Uterus (tissue), 4 donors: ENCODE data around the gene NPFF. TPM values are rescaled to one million over a fixed set of nuclear protein-coding genes. Genes with fewer than 3 reads are reported as not detected.
"Not testable (repeated sequence)": the region's sequence is repeated elsewhere in the genome, so short reads cannot be mapped to it uniquely, and the experiment has no call there.

Source experiments
- DNase-seq, 2 donors: peaks; one replicate each; pipeline ENCODE4 v3.0.0-alpha.2; 2019 to 2020
- H3K27ac ChIP-seq, 2 donors: fragments of 200-600 bp; sonication (generic); 1 replicate in 1 of 2; 2 replicates in 1 of 2; pipeline ENCODE4 v1.5.1; 2016 to 2018
- H3K27me3 ChIP-seq, 2 donors: fragments of 200-600 bp; sonication (generic); one replicate each; pipeline ENCODE4 v1.5.1; 2018 to 2019; ENCODE audit warnings: control low read depth in 1 of 2
- H3K36me3 ChIP-seq, 2 donors: fragments of 200-600 bp; sonication (generic); one replicate each; pipeline ENCODE4 v1.5.1; 2019; ENCODE audit warnings: control low read depth in 1 of 2
- H3K4me1 ChIP-seq, 2 donors: fragments of 200-600 bp; sonication (generic); one replicate each; pipeline ENCODE4 v1.5.1; 2018 to 2019; ENCODE audit warnings: control low read depth in 1 of 2
- H3K4me3 ChIP-seq, 2 donors: fragments of 200-600 bp; sonication (generic); 1 replicate in 1 of 2; 2 replicates in 1 of 2; pipeline ENCODE4 v1.5.1; 2018 to 2019; ENCODE audit warnings: mild to moderate bottlenecking in 1 of 2
- H3K9me3 ChIP-seq, 2 donors: fragments of 200-600 bp; sonication (generic); one replicate each; pipeline ENCODE4 v1.5.1; 2019; ENCODE audit warnings: control low read depth in 1 of 2
- CTCF ChIP-seq, 4 experiments: fragments of 200-600 bp in 2 of 4; fragments of 450-650 bp in 2 of 4; sonication (generic) in 2 of 4; IDR thresholded peaks; one replicate each; pipeline ENCODE4 v1.5.1; 2016 to 2019; ENCODE audit warnings: antibody characterized with exemption in 4 of 4, mild to moderate bottlenecking in 2 of 4, moderate library complexity in 1 of 4
- POLR2A ChIP-seq, 2 donors: fragments of 450-650 bp; IDR thresholded peaks; one replicate each; pipeline ENCODE4 v1.6.1; 2016; ENCODE audit warnings: antibody characterized with exemption in 2 of 2, mild to moderate bottlenecking in 1 of 2, moderate library complexity in 1 of 2
- intact Hi-C: fragments of 100-400 bp; cut with DNase I; formaldehyde crosslinking; loops from one replicate; pipeline ENCODE4 v1.15.1; 2023; ENCODE audit warnings: low total_unique reads
- total RNA-seq, 4 donors: library from RNA; depleted of rRNA in 3 of 4; stranded (reverse); fragments of >200 nt in 3 of 4; gene quantifications; one replicate each; pipeline versions ENCODE4 v1.1.0 to v1.2.4, GENCODE V29; 2014 to 2023
- donor health status: DM: yes; HTN: yes; CAD: no.

Gene NPFF
- not detected for total RNA-seq

- no peak for DNase-seq
- no peak within 1 kb of the TSS for H3K27ac ChIP-seq
- H3K27me3 ChIP-seq = no peaks in the 10 kb centered on the region
- peaks cover 0 to 19% of the 10 kb centered on the region in 2 donors for H3K4me1 ChIP-seq
- H3K4me3 ChIP-seq = no peak within 1 kb of the TSS
- H3K36me3 ChIP-seq = no peaks in the 10 kb centered on the region
- H3K9me3 ChIP-seq = no peaks in the 10 kb centered on the region
- intact Hi-C loops = loop anchor here (2.0 to 10.0 kb wide), 2 partner anchors 52 to 154 kb away; partner anchors contain the start of gene PCBP2
- TF ChIP-seq CTCF (IDR thresholded peaks at IDR 0.05) (no peak), POLR2A (IDR thresholded peaks at IDR 0.05) (no peak)
Measured at GRCh38 chr12:53506881-53507602, at the start of gene NPFF. Gene NPFF (minus strand): TSS chr12:53507484. CDS start chr12:53507474, 10 bp downstream.

GRCh38 chr12:53552361-53553327 is 45.4 kb upstream of the NPFF start:
- Histone ChIP-seq H3K27me3 (no peaks in the 10 kb centered on the region), H3K4me1 (no peaks in the 10 kb centered on the region), H3K27ac (peak overlapping the region; percentile 40 to 44), H3K36me3 (no peaks in the 10 kb centered on the region), H3K4me3 (no peak overlapping the region), H3K9me3 (no peaks in the 10 kb centered on the region)
- no peak for DNase-seq
- intact Hi-C loops = no loop called here
- no peak for TF ChIP-seq POLR2A (IDR thresholded peaks at IDR 0.05)
- no peak for TF ChIP-seq CTCF (IDR thresholded peaks at IDR 0.05)

GRCh38 chr12:53551889-53552291 is 44.6 kb upstream of the NPFF start:
- DNase-seq = no peak
- Histone ChIP-seq H3K9me3 (no peaks in the 10 kb centered on the region), H3K27me3 (no peaks in the 10 kb centered on the region), H3K4me1 (no peaks in the 10 kb centered on the region), H3K36me3 (no peaks in the 10 kb centered on the region), H3K4me3 (no peak overlapping the region), H3K27ac (peak overlapping the region in 1 of 2 donors; percentile 40)
- intact Hi-C loops = no loop called here
- TF ChIP-seq POLR2A (IDR thresholded peaks at IDR 0.05) = no peak

- no peaks in the 10 kb centered on the region for H3K9me3 ChIP-seq
- DNase-seq = no peak
- H3K27me3 ChIP-seq = no peaks in the 10 kb centered on the region
- no peaks in the 10 kb centered on the region for H3K4me1 ChIP-seq
- no peak for TF ChIP-seq POLR2A (IDR thresholded peaks at IDR 0.05)
- TF ChIP-seq CTCF (IDR thresholded peaks at IDR 0.05) = no peak
- H3K4me3 ChIP-seq = no peak overlapping the region
- intact Hi-C loops = no loop called here
- H3K36me3 ChIP-seq = no peaks in the 10 kb centered on the region
- H3K27ac ChIP-seq = no peak overlapping the region
Measured at GRCh38 chr12:53550595-53550994, 43.3 kb upstream of the NPFF start.

GRCh38 chr12:53550131-53550530 is 42.8 kb upstream of the NPFF start:
- H3K4me3 ChIP-seq, H3K4me1 ChIP-seq, intact Hi-C loops, H3K27me3 ChIP-seq, DNase-seq, H3K36me3 ChIP-seq, H3K27ac ChIP-seq, H3K9me3 ChIP-seq: not testable (repeated sequence)

- H3K4me3 ChIP-seq, H3K9me3 ChIP-seq, DNase-seq, H3K27me3 ChIP-seq, H3K27ac ChIP-seq, H3K36me3 ChIP-seq, H3K4me1 ChIP-seq: not testable (repeated sequence)
- intact Hi-C loops = loop anchor here (10.0 kb wide), 1 partner anchor 196 kb away; no protein-coding TSS in a partner anchor
Measured at GRCh38 chr12:53548354-53548753, 41.1 kb upstream of the NPFF start.
